Activated CD4-positive, alpha-beta T cell treated with anti-CD3 and anti-CD28 coated beads, Interleukin-2, amount 50 U/mL, for 16 hours (primary cell): ENCODE measurements around the gene E4F1.

Experiments used
- DNase-seq: peaks from one replicate; pipeline ENCODE4 v3.0.0-alpha.2; 2020

E4F1 gene

DNA sequence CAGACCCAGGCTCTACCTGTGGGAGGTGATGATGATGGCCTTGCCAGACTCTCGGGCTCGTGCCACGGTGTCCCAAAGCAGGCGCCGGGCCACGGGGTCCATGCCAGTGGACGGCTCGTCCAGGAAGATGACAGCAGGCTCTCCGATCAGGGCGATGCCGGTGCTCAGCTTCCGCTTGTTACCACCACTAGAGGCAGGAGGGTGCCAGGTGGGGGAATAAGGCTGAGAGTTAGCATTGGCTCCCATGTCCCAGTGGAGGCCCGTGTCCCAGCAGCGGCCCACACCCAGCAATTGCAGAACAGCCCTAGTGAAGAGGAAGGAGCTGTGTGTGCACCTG lies 54.8 kb downstream of the E4F1 start:
- DNase-seq = no peak

GRCh38 chr16:2278956-2279800 lies 55.8 kb downstream of the E4F1 start:
- no peak for DNase-seq

DNA sequence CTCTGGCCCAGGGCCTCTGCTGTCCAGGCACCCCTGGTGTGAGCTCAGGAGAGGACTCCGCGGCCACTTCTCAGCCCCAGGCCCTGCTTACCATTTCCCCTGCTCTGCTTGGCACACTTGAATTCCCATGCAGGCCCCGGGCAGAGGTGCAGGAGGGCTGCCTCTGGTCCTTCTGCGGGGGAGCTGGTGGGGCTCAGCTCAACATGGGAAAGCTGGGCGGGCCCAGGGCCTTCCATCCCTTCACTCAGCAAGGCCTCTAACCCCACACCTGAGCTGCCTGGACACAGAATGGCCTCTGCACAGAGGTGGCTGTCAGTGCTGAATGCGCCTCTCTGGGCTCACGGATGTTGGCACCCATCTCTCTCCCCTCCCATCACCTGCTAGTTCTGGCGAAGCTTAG lies 57.1 kb downstream of the E4F1 start:
- no peak for DNase-seq

DNA sequence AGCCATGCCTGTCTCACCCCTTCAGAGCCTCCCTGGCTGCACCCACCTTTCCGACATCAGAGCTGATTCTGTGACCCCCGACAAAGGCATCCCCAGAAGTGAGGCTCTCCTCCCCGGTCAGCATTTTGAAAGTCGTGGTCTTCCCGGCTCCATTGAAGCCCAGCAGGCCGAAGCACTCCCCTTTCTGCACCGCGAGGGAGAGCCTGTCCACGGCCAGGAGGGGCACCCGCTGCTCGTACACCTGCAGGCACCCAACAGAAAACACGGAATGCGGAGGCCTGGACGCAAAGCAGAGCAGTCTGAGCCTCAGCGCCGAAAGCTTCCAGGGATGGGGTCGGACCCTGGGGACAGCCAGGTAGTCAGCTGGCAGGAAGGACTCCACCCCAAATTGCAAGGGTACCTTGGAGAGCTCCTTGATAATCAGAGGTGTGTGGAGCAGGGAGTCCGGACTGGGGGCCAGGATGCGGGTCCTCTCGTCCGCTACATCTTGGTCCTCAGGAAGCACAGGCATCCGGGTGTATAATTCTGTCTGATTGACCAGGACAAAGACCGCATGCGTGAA lies 57.7 kb downstream of the E4F1 start:
- DNase-seq = no peak

DNA sequence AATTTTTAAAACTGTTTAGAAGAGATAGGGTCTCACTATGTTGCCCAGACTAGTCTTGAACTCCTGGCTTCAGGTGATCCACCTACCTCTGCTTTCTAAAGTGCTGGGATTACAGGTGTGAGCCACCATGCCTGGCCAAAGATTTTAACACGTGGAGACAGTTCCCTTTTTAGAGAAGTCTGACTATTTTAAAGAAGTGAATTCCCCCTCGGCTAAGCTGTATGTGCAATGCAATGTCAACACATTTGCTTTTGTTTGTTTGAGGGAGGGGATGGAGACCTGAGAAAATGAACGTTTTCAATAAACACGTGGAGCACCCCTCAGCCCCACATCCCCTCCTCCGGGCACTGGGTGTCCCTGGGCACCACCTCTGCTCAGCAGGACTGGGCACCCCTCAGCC lies 58.9 kb downstream of the E4F1 start:
- DNase-seq = no peak

DNA sequence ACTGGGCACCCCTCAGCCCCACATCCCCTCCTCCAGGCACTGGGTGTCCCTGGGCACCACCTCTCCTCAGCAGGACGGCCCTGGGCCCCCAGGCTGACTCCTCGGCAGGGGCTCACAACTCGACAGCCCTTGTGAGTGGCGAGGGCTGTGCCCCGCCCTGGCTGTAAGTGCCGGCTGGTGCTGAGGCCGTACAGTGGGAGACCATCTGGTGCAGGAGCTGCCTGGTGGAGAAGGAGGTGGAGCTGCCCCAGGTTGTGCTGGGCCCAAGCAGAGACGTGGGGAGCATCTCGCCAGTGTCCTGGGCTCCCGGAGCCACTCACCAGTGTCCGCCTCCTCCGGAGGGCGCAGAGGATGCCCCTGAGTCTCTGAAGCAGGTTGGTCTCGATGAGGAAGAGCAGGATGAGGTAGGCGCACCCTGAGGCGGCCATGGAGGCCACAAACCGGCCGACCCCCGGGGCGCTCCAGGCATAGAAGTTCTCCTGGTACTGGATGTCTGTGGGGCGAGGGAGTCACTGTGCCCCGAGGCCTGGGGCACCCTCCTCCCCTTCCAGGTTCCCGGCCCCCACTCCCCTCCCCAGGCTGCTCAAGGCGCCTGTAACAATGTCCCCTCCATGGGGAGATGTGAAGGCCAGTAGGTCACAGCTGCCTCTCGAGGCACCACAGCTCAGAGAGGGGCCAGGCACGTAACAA lies 59.6 kb downstream of the E4F1 start:
- no peak for DNase-seq

DNA sequence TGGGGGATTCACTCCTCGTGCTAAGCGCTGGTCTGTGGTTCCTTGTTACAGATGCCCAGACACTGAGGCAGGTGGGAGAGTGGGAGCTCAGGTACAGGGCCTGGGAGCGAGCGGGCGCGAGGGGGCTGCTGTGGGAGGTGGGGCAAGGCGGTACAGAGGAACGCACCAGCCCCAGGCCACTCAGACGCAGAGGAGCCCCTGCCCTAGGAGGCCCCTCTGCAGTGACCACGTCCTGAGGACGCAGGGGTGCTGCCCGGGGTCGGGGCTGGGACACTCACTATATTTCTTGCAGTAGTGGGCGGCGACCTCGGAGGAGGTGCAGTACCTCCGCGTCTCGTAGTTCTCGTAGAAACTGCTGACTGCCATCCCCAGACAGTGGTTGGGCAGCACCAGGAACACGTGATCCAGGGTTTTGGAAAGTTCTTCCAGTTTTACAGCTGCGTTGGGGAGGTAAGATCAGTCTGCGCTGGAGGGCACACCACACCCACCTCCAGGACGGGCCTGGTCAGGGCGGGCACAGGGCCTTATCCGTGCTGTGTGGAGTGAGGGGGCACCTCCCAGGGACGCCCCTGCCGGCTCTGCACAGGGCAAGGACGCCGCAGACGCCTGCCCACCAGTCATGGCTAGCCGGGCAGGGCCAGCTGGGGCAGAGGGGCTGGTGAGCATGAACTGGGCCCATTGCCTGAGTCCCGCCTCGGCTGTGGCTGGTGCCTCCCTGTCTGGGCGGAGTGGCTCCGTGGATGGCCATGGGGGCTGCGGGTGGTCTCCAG lies 60.8 kb downstream of the E4F1 start:
- DNase-seq = no peak

GRCh38 chr16:2284797-2285576 lies 61.6 kb downstream of the E4F1 start:
- DNase-seq = no peak
